ENCODE data around the gene CHST13.

Gene CHST13

DNA sequence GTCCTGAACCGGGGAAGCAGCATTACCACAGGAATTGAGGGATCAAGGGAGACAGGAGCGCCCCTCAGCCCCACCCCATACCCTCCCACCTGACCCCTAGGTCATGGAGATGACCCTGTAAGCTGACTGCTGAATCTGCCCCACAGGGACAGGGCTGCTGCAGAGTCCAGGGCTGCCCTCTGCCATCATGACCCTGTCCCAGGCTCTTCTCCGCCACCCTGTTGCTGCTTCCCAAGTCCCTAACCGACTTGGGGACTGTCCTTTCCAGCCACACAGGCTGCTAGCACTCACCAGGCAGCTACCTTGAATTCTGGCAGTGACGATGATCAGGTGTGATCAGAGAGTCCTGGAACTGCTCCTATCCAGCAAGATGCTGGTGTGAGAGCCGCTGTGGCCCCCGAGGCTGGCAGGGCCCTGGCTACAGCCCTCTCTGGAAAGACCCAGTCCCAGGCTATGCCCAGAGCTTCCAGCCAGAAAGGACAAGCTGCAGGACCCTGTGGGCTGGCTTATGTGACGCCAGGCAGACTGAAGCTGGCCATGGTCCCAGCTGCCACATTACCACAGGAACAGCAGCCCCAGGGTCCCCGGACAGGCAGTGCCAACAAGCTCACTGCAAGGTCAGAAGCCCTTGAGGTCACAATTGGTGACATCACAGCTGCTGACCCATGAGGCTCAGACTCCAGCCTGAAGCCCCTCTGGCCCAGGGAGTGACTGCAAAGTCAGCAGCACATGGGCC is 34.5 kb downstream of the CHST13 start, which contains the start of gene C3orf22:
Gene C3orf22 (minus strand): TSS at position 597 of the 736 bp plus-strand sequence. CDS start 5,542 bp downstream, outside the sequence.
- no peak for TF ChIP-seq ZBTB48 (tag by site-specific recombination; IDR thresholded peaks at IDR 0.05)
- TF ChIP-seq, protein P1, sequence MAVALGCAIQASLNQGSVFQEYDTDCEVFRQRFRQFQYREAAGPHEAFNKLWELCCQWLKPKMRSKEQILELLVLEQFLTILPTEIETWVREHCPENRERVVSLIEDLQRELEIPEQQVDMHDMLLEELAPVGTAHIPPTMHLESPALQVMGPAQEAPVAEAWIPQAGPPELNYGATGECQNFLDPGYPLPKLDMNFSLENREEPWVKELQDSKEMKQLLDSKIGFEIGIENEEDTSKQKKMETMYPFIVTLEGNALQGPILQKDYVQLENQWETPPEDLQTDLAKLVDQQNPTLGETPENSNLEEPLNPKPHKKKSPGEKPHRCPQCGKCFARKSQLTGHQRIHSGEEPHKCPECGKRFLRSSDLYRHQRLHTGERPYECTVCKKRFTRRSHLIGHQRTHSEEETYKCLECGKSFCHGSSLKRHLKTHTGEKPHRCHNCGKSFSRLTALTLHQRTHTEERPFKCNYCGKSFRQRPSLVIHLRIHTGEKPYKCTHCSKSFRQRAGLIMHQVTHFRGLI (tag by site-specific recombination; IDR thresholded peaks at IDR 0.05) = no peak
- TF ChIP-seq ZNF433 (tag by site-specific recombination; IDR thresholded peaks at IDR 0.05; ENCODE audit: low read depth) = no peak
- TF ChIP-seq GLIS2 (tag by site-specific recombination; IDR thresholded peaks at IDR 0.05) = no peak
- TF ChIP-seq ZNF16 (tag by site-specific recombination; IDR thresholded peaks at IDR 0.05; ENCODE audit: low read depth) = no peak
- TF ChIP-seq ZNF132 (tag by site-specific recombination; IDR thresholded peaks at IDR 0.05; ENCODE audit: borderline replicate concordance) = no peak
- no peak for TF ChIP-seq ZBTB7A (tag by site-specific recombination; IDR thresholded peaks at IDR 0.05; ENCODE audit: low read depth)
- TF ChIP-seq PRDM1 (tag by site-specific recombination; IDR thresholded peaks at IDR 0.05) = no peak
- TF ChIP-seq ZNF521 (tag by site-specific recombination; IDR thresholded peaks at IDR 0.05) = no peak
- TF ChIP-seq ZNF184 (tag by site-specific recombination; IDR thresholded peaks at IDR 0.05) = no peak
- no peak for TF ChIP-seq EGR2 (tag by site-specific recombination; IDR thresholded peaks at IDR 0.05; ENCODE audit: low read depth)
- CTCF ChIA-PET = interaction anchor here (0.5 to 0.6 kb wide), 2 partner anchors 65 to 104 kb away, joined by 3 read pairs; no protein-coding TSS in a partner anchor
- Histone ChIP-seq H3K4me1 (ENCODE audit: control insufficient read depth, insufficient read depth, low read length) (no peaks in the 10 kb centered on the region), H3K9me3 (ENCODE audit: control insufficient read depth, insufficient read depth, low read depth, low read length) (no peaks in the 10 kb centered on the region), H3K27ac (ENCODE audit: extremely low read depth, low read depth, low read length) (no peak within 1 kb of the TSS), H3K36me3 (ENCODE audit: control insufficient read depth in 2 of 2, insufficient read depth in 1 of 2, low read length in 2 of 2) (no peaks in the 10 kb centered on the region), H3K4me3 (ENCODE audit: low read depth, low read length) (no peak within 1 kb of the TSS)
- POLR2A ChIA-PET = no interaction called here

DNA sequence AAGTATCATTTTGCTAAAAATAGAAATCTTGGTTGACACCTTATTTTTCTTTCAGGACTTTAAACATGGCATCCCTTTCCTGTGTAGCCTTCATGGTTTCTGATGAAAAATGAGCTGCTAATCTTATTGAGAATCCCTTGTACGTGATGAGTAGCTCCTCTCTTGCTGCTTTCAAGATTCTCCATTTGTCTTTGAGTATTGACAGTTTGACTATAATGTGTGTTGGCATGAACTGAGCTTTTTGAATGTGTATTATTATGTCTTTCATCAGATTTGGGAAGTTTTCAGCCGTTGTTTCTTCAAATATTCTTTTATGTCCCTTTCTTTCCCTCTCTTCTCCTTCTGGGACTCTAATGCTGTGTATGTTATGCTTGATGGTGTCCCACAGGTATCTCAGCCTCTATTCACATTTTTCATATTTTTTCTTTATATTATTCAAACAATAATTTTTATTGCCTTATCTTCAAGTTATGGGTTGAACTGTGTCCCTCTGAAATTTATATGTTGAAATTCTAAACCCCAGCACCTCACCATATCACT is 38.9 kb downstream of the CHST13 start:
- no peaks in the 10 kb centered on the region for H3K36me3 ChIP-seq (ENCODE audit: control insufficient read depth in 2 of 2, insufficient read depth in 1 of 2, low read length in 2 of 2)
- H3K27ac ChIP-seq (ENCODE audit: extremely low read depth, low read depth, low read length) = no peak overlapping the region
- no peaks in the 10 kb centered on the region for H3K9me3 ChIP-seq (ENCODE audit: control insufficient read depth, insufficient read depth, low read depth, low read length)
- POLR2A ChIA-PET = no interaction called here
- CTCF ChIA-PET = interaction anchor here (1.1 kb wide), 1 partner anchor 58 kb away, joined by 7 read pairs; no protein-coding TSS in a partner anchor
- H3K4me3 ChIP-seq (ENCODE audit: low read depth, low read length) = no peak overlapping the region
- TF ChIP-seq ZNF76 (tag by site-specific recombination; IDR thresholded peaks at IDR 0.05; ENCODE audit: borderline replicate concordance, low read depth) = no peak
- no peak for TF ChIP-seq SALL2 (tag by site-specific recombination; IDR thresholded peaks at IDR 0.05; ENCODE audit: borderline replicate concordance)
- TF ChIP-seq ZNF558 (tag by site-specific recombination; IDR thresholded peaks at IDR 0.05) = peak; percentile 71; the same call in 1 of the 2 replicates
- no peak for TF ChIP-seq ZNF544 (tag by site-specific recombination; IDR thresholded peaks at IDR 0.05)
- no peak for TF ChIP-seq ZNF221 (tag by site-specific recombination; IDR thresholded peaks at IDR 0.05; ENCODE audit: borderline replicate concordance)
- TF ChIP-seq ZBTB20 (tag by site-specific recombination; IDR thresholded peaks at IDR 0.05) = no peak
- no peak for TF ChIP-seq ZNF121 (tag by site-specific recombination; IDR thresholded peaks at IDR 0.05)
- TF ChIP-seq, protein P2, sequence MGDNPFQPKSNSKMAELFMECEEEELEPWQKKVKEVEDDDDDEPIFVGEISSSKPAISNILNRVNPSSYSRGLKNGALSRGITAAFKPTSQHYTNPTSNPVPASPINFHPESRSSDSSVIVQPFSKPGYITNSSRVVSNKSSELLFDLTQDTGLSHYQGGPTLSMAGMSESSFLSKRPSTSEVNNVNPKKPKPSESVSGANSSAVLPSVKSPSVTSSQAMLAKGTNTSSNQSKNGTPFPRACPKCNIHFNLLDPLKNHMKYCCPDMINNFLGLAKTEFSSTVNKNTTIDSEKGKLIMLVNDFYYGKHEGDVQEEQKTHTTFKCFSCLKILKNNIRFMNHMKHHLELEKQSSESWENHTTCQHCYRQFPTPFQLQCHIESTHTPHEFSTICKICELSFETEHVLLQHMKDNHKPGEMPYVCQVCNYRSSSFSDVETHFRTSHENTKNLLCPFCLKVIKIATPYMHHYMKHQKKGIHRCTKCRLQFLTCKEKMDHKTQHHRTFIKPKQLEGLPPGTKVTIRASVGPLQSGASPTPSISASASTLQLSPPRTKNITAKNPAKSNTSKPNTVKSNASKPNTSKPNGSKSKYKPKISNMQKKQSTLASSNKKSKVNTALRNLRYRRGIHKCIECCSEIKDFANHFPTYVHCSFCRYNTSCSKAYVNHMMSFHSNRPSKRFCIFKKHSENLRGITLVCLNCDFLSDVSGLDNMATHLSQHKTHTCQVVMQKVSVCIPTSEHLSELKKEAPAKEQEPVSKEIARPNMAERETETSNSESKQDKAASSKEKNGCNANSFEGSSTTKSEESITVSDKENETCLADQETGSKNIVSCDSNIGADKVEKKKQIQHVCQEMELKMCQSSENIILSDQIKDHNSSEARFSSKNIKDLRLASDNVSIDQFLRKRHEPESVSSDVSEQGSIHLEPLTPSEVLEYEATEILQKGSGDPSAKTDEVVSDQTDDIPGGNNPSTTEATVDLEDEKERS (tag by site-specific recombination; IDR thresholded peaks at IDR 0.05) = no peak
- peak; percentile 89 for TF ChIP-seq SETDB1 (IDR thresholded peaks at IDR 0.05; ENCODE audit: insufficient read length, low read length)
- TF ChIP-seq HOXD13 (CRISPR knock-in tag; IDR thresholded peaks at IDR 0.05; ENCODE audit: borderline replicate concordance) = no peak
- no peak for TF ChIP-seq ZNF777 (tag by site-specific recombination; IDR thresholded peaks at IDR 0.05; ENCODE audit: borderline replicate concordance)
- TF ChIP-seq ZNF555 (tag by site-specific recombination; conservative IDR thresholded peaks at IDR 0.05) = no peak
- TF ChIP-seq ZBTB21 (tag by site-specific recombination; IDR thresholded peaks at IDR 0.05) = no peak
- no peak for TF ChIP-seq ZBTB48 (tag by site-specific recombination; IDR thresholded peaks at IDR 0.05)
- TF ChIP-seq ZNF596 (tag by site-specific recombination; IDR thresholded peaks at IDR 0.05) = no peak
- 0 out of 2 replicates have a peak, but pooled peaks have one; percentile 71 for TF ChIP-seq ZNF791 (tag by site-specific recombination; IDR thresholded peaks at IDR 0.05)
- TF ChIP-seq ZNF239 (tag by site-specific recombination; IDR thresholded peaks at IDR 0.05) = no peak
- peak; percentile 89; the same call in 1 of the 2 replicates for TF ChIP-seq TRIM28 (IDR thresholded peaks at IDR 0.05; ENCODE audit: borderline replicate concordance, low read length)
- H3K4me1 ChIP-seq (ENCODE audit: control insufficient read depth, insufficient read depth, low read length) = no peaks in the 10 kb centered on the region
